ENCODE measurements around the gene CHKB.
A peak's percentile ranks its signal among the peaks of the same experiment; 100 is the strongest.

The CHKB gene

DNA sequence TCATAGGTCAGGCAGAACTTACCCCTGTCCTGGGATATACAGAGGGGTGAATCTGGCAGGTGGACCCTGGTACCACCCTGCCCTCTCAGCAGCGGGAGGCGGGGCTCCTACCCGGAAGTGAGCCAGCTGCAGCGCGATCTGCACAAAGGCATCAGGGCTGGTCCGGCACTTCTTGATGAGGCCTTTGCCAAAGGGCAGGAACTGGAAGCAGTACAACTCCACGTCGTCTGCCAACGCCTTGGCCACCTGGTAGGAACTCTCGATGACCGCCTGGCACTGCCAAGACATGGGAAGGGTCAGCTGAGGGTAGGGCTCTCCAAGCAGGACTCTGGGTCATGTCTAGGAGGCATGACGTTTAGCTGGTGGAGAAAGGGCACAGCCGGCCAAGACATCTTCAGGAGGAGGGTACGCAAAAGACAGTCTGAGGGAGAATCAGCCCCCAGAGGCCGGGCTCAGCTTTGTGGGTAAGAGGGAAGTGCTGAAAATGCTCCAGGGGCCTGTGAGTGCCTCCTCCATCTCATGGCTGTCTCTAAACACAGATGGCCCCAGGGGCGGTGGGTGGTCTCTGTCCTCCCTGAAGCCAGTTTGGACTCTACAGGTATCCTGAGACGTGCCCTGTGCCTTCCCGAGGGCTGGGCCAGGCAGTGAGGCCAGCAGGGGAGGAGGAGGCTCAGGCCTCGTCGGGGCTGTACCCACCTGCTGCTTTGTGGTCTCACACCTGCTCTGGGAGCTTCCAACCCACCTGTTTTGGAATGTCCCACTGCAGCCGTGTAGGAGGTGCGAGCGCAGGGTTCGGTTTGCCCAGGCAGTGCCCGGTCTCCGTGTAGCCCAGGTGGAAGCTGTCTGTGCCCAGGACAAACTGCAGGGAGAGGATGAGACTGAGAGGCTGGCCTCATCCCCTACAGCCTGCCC lies 11.1 kb downstream of the CHKB start:
- no peak for DNase-seq

DNA sequence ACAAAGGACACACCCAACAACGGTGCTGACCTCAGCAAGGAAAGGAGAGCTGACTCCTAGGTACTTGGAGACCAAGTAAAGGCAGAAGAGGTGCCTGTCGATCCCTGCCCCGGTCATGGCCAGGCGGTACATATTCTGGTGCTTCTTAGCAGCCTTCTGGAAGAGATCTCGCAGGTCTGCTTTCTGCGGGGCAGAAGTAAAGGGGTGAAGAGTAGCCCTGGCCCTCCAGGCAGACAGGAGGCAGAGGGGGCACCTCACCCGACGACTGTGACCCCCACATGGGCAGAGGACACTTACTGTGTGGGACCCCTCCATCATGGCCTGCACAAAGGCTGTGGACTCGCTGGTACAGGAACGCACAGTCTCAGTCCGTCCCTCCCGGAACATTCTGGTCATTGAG lies 11.8 kb downstream of the CHKB start:
- DNase-seq: no peak

DNA sequence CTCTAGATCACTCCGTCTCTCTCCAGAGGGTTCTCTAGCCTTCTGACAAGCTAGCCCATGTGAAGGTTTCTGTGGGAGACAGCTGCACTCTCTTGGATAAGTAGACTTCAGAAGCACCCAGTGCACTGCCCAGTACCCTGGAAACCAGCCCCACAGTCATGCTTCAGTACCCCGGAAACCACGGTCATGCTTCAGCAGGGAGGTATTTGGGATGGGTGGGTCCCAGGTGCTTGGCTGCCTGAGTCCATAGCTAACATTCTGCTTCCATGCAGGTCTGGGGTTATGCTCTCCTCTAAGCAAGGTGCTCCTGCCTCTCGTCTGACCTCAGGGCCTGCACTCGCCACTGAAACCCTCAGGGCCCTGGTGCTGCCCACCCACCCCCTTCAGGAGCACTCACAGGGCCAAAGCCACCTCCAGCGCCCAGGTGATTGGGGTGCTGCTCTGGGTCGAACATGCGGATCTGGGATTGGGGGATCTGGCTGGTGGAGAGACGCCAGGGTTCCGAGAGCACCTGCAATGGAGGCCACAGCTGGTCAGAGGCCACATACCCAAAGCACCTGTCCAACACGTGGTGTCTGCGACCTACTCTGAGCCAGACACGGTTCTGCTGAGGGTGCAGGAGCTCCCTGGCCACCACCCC lies 12.6 kb downstream of the CHKB start:
- no peak for DNase-seq

DNA sequence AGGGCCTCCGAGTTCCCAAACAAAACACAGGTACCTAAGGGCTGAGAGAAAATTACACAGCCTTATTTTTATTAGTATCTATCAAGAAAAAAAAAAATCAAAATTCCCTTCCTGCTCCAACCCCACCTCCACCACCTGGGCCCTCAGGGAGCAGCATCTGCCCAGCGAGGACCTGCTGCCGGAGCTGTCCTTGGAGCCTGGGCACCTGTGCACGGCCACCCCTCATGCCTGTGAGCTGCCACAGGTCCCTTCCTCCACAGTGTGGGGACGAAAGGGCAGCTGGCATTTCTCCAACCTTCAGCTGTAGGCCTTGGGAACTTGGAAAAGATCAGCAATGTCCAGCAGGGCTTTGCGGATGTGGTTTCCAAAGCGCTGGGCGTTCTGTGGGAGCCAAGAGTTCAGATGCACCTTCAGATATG lies 13.6 kb downstream of the CHKB start:
- no peak for DNase-seq

DNA sequence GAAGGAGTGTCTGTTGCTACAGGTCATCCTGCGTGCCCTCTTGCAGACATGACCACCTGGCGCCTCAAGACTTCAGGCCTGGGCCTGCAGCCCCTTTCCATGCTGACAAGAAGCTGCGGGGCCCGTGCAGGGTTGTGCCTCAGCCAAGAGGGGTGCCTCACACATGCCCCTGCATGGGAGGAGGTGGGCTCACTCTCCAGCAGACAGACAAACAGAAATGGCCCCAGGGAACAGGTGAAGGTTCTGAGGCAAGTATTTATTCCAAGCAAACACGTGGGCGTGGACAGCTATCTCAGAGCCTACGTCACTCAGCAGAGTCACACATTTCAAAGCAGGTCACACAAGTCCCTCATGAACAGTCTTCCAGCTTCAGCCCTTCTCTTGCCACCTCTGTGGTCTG lies 14.0 kb downstream of the CHKB start:
- no peak for DNase-seq

DNA sequence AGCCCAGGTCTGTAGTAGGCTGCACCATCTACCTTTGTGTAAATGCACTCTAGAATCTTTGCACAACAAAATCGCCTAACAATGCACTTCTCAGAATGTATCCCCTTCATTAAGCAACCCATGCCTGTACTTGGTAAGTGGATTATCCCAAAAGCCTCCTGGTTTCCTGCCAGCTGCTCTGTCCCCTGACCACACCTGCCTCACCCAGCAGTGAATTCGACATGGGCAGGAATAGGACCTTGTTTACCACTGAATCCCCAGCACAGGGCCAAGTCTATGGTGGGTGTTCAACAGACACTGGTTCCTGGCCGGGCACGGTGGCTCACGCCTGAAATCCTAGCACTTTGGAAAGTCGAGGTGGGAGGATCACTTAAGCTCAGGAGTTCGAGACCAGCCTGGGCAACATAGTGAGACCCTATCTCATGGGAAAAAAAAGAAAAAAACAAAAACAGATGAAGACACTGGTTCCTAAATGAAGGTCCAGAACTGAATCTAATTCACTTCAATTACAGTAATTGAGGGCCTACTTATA lies 14.9 kb downstream of the CHKB start:
- no peak for DNase-seq

DNA sequence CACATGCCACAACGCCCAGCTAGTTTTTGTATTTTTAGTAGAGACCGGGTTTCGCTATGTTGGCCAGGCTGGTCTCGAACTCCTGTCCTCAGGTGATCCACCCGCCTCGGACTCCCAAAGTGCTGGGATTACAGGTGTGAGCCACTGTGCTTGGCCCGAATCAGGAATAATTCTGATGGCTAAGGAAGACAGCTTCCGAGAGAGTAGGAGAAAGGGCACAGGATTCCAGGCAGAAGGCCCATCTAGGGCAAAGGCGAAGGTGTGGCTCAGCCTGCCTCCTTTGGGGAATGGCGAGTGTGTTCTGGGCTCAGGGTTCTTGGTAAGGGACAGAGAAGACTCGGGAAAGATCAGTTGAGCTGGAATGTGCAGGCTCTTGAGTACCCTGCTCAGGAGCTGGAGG lies 18.4 kb downstream of the CHKB start:
- no peak for DNase-seq

DNA sequence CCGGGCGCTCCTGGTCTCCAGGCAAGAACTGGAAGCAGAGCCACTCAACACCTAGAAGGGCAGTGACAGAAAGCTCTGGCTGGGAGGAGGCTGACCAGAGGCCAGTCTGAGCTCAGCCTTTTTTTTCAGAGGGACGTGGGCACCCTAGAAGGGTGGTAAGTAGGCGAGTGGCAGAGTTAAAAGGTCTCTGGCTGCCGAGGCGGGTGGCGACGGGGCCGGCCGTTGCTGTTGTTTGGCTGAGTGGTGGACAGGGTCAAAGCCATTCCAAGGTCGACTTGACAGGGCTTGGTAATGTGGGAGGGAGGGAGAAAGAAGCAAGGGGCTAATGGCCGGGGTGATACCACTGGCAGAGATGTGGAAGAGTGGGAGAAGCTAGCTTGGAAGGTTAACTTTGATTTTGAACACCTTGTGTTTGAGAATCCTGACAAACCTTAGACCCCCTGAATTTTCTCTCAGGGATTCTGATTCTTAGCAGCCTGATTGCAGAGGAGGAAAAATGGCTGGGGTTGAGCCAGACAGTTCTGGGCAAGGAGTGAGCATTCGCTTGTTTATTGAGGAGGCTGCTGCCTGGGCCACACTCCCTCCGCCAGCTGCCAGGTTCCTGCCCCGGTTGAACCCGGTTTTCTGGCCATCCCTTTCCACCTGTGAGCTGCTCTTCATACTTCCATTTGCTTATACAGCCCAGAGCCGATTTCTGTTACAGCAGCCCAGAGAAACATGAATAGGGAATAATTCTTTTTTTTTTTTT lies 19.1 kb downstream of the CHKB start:
- peak in 1 of 2 donors; percentile 23 for DNase-seq

DNA sequence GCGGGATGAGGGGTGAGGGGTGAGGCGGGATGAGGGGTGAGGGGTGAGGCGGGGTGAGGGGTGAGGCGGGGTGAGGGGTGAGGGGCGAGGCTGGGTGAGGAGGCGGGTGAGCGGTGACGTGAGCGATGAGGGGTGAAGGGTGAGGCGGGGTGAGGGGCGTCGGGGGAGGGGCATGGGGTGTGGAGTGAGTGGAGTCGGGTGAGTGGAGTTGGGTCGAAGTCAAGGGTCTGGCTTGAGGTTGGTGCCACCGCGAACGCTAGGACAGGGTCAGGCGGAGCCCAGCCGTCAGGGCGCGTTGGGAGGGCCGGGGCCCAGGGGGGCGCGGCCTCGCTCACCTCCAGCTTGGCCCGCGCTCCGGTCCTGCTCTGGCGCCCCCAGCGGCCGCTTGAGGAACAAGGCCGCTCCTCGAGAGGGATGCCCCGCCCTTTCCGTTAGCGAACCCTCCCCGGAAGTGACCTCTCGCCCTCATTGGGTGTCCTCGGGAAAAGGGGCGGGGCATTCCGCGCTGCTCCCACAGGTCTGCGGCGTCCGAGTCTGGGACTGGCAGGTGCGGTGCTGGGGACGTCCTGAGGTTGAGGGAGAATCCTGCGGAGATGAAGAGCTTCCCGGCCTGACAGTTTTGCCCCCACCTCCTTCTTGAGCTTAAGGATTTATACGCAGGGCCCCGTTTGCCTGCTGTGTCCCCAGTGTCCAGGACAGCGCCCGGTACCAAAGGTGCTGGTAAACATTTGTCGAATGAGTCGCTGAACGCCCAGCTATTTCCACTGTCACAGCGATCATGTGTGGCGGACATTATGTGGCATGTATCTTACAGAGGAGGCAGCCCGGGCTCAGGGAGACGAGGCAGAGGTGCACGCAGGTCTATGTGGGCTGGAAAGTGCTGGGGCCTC lies 19.9 kb downstream of the CHKB start, which contains the start of gene SYCE3:
SYCE3 (minus strand) TSS at position 397 of the 890 bp plus-strand sequence. CDS start 6,514 bp downstream, outside the sequence.
- peak; percentile 96 to 97 for DNase-seq

DNA sequence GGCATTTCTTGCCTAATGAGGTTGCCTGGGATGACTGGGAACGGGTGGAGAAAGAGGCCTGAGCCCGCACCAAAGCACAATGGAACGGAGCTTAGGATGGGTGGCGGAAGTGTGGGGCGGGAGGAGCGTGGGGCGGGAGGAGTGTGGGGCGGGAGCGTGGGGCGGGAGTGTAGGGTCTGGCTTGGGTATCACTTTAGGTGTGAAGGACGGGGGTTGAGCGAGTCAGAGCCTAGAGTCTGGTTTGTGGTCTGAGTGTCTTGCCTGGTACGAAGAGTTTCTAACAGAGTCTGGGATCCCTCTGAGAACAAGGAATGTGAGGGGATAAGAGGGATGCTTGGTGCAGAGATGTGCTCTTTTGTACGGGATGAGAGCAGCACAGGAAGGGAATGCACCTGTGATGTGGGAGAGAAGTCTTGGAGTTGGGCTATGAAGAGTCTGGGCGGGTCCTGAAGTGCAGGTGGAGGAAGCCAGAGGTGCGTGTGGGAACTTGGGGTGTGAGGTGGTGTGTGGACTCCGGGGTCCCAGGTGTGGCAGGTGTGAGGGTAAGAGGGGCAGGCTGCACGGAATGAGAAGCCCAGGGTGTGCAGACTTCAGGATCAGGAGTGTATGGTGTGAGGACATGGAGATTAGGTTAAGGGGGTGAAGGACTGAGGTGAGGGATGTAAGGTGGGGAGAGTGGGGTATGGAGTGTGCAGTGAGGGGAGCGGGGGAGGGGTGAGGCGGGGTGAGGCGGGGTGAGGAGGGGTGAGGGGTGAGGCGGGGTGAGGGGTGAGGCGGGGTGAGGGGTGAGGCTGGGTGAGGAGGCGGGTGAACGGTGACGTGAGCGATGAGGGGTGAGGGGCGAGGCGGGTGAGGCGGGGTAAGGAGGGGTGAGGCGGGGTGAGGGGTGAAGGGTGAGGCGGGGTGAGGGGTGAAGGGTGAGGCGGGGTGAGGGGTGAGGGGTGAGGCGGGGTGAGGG lies 21.0 kb downstream of the CHKB start:
- no peak for DNase-seq

DNA sequence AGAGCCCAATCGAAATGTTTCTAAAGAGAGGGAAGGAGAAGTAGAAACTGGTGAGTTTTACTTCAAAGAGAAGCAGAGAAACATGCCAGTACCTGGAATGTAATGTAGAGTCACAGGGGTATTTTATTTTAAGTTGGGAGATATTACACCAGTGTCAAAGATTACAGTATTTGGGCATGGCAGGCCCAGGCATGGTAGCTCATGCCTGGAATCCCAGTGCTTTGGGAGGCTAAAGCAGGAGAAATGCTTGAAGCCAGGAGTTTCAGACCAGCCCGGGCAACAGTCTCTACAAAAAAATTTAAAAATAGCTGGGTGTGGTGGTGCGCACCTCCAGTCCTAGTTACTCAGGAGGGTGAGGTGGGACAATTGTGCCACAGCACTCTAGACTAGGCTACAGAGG lies 22.6 kb downstream of the CHKB start:
- no peak for DNase-seq

DNA sequence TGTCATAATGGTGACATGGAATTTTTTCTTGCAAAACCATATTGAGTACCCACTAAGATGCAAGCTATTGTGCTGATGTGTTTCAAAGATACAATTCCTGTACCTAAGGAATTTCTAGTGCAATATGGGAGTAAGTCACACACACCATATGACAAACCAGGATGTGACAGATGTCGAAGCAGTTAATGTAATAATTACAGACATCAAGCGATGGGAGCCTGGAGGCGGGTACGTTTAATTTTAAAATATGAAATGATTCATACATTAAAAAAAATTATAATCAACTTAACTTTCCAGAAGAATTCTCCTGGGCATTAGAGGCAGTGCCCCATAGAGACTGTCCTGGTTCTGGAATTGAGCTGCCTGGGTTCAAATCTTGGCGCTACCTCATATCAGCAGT lies 25.9 kb downstream of the CHKB start:
- no peak for DNase-seq

DNA sequence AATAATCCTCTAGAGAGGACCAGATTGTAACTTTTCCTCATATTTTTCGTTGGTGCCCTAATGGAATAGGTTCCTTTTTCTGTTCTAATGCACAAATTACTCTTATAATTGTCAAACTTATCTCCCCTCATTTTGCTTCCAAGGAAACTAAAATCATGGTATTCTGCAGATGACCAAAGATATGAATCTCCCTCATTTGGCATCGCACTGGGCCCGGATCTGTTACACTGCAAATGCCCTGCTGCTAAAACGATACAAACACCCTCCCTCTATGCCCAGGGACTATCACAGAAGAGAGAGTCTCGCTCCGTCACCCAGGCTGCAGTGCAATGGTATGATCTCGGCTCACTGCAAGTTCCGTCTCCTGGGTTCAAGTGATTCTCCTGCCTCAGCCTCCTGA lies 29.3 kb downstream of the CHKB start:
- no peak for DNase-seq

DNA sequence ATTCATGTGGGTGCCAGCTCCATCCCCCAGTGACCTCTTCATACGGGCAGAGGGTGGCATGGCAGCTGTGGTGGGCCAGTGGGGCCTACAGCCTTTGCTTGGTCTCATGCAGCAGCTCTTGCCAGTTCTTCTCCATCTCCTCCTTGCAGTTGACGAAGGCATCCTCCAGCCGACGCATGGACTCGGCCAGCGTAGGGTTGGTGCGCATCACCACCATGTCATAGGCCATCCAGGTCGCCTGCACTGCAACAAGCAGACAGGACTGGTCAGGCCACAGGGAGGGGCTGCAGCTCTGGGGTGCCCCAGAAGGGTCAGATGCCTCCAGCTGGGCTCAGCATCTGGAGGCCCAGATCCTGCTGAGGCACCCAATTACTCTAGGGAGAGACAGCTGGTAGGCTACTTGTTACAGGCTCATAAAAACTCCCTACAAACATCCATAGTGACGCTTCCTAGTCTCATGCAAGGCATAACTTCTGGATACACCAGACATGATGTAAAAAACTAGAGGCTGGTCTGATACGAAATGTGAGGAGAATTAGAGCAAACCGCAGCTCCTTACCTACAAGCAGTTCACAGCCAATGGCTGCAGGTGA lies 31.4 kb downstream of the CHKB start:
- DNase-seq: no peak

DNA sequence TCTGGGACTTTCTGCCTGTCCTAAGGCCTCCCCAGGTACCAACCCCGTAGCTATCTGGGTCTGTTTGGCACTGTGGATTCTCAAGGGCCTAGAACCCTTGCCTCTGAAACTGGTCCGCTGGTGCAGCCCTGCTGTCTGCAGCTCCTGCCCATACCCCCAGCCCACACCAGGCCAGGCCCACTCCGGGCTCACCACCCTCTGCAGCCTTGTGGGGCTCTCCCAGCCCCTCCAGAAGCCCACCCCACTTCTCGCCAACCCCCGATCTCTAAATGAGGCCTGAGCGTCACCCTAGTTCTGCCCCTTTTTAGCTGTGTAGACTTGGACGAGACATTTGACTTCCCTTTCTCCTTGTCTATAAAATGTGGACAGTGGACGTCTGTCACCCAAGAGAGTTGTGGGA lies 32.3 kb downstream of the CHKB start:
- no peak for DNase-seq

DNA sequence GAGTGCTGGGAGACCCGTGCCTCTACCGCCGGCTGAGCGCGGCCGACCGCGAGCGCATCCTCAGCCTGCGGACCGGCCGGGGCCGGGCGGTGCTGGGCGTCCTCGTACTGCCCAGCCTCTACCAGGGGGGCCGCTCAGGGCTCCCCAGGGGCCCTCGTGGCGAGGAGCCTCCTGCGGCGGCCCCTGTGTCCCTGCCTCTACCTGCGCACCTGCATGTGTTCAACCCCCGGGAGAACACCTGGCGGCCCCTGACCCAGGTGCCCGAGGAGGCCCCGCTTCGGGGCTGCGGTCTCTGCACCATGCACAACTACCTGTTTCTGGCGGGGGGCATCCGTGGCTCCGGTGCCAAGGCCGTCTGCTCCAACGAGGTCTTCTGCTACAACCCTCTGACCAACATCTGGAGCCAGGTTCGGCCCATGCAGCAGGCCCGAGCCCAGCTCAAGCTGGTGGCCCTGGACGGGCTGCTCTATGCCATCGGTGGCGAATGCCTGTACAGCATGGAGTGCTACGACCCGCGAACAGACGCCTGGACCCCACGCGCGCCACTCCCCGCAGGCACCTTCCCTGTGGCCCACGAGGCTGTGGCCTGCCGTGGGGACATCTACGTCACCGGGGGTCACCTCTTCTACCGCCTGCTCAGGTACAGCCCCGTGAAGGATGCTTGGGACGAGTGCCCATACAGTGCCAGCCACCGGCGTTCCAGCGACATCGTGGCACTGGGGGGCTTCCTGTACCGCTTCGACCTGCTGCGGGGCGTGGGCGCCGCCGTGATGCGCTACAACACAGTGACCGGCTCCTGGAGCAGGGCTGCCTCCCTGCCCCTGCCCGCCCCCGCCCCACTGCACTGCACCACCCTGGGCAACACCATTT lies 33.5 kb downstream of the CHKB start:
- DNase-seq: no peak

DNA sequence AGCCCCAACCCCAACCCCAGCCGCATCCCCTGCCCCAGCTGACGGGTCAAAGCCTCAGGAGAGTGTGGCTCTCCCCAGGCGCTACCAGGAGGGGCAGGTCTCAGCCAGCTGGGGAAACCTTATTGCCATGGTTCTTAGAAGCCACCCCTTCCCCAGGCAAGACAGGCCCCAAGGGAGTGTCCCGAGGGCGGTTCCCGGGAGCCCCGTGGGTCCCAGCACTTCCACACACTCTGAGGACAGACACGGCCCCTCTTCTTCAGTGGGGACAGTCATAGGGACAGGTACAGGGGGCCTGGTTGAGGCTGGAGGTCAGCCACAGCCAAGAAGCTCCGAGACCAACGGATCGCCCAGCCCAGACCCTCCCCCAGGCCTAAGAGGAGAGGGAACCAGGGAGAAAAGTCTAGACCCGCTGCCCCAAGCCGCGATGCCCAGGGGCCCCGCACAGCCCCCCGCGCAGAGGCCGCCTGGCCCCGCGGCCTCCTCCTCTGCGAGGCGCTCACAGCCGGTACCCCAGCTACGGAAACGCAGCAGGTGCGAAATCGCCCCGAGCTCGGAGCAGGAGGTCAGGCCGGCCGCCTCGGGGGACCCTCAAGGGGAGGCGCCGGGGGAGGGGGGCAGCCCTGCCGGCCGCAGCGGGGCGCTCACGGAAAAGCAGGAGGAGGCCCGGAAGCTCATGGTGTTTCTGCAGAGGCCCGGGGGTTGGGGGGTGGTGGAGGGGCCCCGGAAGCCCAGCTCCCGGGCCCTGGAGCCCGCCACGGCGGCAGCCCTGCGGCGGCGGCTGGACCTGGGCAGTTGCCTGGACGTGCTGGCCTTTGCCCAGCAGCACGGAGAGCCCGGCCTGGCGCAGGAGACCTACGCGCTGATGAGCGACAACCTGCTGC lies 34.4 kb downstream of the CHKB start:
- no peak for DNase-seq

DNA sequence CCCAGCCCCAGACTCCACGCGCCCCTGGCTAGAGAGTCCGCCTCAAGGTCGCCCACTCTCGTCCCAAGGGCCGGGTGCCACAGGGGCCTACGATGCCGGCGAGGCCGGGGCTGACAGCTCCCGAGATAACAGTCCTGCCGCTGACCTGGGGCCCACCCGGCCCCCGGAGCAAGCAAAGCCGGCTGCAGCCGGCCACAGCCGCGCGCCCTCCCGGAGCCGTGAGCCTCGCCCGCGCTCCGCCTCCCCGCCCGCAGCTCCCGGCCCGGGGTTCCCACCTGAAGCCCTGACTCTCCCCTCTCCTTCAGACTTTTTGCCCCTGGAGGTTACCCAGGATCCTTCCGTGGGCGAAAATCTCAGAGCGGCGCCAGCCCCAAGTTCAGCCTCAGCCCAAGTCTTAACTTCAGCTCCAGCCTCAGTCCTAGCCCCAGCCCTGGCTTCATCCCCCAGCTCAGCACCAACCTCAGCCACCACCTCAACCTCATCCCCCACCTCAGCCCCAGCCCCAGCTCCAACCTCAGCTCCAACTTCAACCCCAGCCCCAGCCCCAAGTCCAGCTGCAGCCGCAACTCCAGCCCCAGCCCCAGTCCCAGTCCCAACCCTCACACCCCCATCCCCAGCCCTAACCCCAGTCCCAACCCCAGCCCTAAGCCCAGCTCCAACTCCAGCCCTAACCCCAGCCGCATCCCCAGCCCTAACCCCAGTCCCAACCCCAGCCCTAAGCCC lies 35.2 kb downstream of the CHKB start:
- no peak for DNase-seq
